ENCODE results near the gene ARID5B.

Gene ARID5B

GRCh38 chr10:62098278-62099121, 197.0 kb downstream of the ARID5B start:
- DNase-seq (ENCODE audit: low spot score): no peak

- no peak for DNase-seq (ENCODE audit: low spot score)
These were observed 197.8 kb downstream of the ARID5B start for GRCh38 chr10:62099299-62099698.

- DNase-seq (ENCODE audit: low spot score): no peak
These were observed 202.4 kb downstream of the ARID5B start for GRCh38 chr10:62103857-62104256.

- DNase-seq (ENCODE audit: low spot score): no peak
These were observed 205.5 kb downstream of the ARID5B start for GRCh38 chr10:62106929-62107519.

GRCh38 chr10:62108759-62109586, 207.5 kb downstream of the ARID5B start:
- no peak for DNase-seq (ENCODE audit: low spot score)

- DNase-seq (ENCODE audit: low spot score): no peak
These were observed 208.2 kb downstream of the ARID5B start for GRCh38 chr10:62109587-62110293.

- DNase-seq (ENCODE audit: low spot score): no peak
These were observed 210.8 kb downstream of the ARID5B start for GRCh38 chr10:62112300-62112699.

GRCh38 chr10:62112963-62113362, 211.5 kb downstream of the ARID5B start:
- no peak for DNase-seq (ENCODE audit: low spot score)

GRCh38 chr10:62113680-62114079, 212.2 kb downstream of the ARID5B start:
- no peak for DNase-seq (ENCODE audit: low spot score)

GRCh38 chr10:62115321-62115720, 213.8 kb downstream of the ARID5B start:
- DNase-seq (ENCODE audit: low spot score): no peak

GRCh38 chr10:62115842-62116241, 214.3 kb downstream of the ARID5B start:
- no peak for DNase-seq (ENCODE audit: low spot score)

GRCh38 chr10:62116896-62117295, 215.4 kb downstream of the ARID5B start:
- DNase-seq (ENCODE audit: low spot score): no peak

GRCh38 chr10:62121187-62121530, 219.7 kb downstream of the ARID5B start:
- no peak for DNase-seq (ENCODE audit: low spot score)

- DNase-seq (ENCODE audit: low spot score): no peak
These were observed 226.5 kb downstream of the ARID5B start for GRCh38 chr10:62127975-62128374.

GRCh38 chr10:62130948-62131347, 229.4 kb downstream of the ARID5B start:
- DNase-seq (ENCODE audit: low spot score): no peak

GRCh38 chr10:62131724-62132123, 230.2 kb downstream of the ARID5B start:
- DNase-seq (ENCODE audit: low spot score): no peak

- DNase-seq (ENCODE audit: low spot score): no peak
These were observed 232.1 kb downstream of the ARID5B start for GRCh38 chr10:62133618-62134017.

GRCh38 chr10:62136931-62137330, 235.4 kb downstream of the ARID5B start:
- DNase-seq (ENCODE audit: low spot score): no peak

All from left forelimb (tissue), 1 donor.